Stimulated activated CD4-positive, alpha-beta T cell treated with anti-CD3 and anti-CD28 coated beads, Interleukin-1b, Interleukin-23, amount 100 ng/mL, for 4 hours (primary cell): ENCODE results near the gene MGAT3.
"Not testable (repeated sequence)": the region's sequence is repeated elsewhere in the genome, so short reads cannot be mapped to it uniquely, and the experiment has no call there.

Experiments used
- DNase-seq, 2 donors: peaks; one replicate each; pipeline ENCODE4 v3.0.0-alpha.2; 2020; ENCODE audit warnings: low read depth in 2 of 2

The MGAT3 gene

GRCh38 chr22:39490135-39490798 is 33.5 kb downstream of the MGAT3 start:
- peak; percentile 60 to 62 for DNase-seq

GRCh38 chr22:39490966-39491680 is 34.3 kb downstream of the MGAT3 start:
- no peak for DNase-seq

GRCh38 chr22:39491696-39492095 is 34.9 kb downstream of the MGAT3 start:
- DNase-seq: no peak

GRCh38 chr22:39492186-39492585 is 35.4 kb downstream of the MGAT3 start:
- no peak for DNase-seq

GRCh38 chr22:39493759-39494158 is 36.9 kb downstream of the MGAT3 start:
- DNase-seq: no peak

- DNase-seq: no peak
These were observed 37.8 kb downstream of the MGAT3 start for GRCh38 chr22:39494471-39495120.

- peak in 1 of 2 donors; percentile 52 for DNase-seq
These were observed 39.5 kb downstream of the MGAT3 start for GRCh38 chr22:39496131-39496838.

GRCh38 chr22:39497429-39497828 is 40.6 kb downstream of the MGAT3 start:
- DNase-seq: no peak

- no peak for DNase-seq
These were observed 41.6 kb downstream of the MGAT3 start for GRCh38 chr22:39498368-39498767.

- DNase-seq: no peak
These were observed 42.0 kb downstream of the MGAT3 start for GRCh38 chr22:39498802-39499201.

- no peak for DNase-seq
These were observed 43.3 kb downstream of the MGAT3 start for GRCh38 chr22:39500101-39500500.

GRCh38 chr22:39501644-39502108 is 44.9 kb downstream of the MGAT3 start:
- no peak for DNase-seq

- DNase-seq: peak; percentile 86 to 91
These were observed 45.4 kb downstream of the MGAT3 start, which contains the start of gene MIEF1 for GRCh38 chr22:39502109-39502788. TSS of gene MIEF1 (plus strand) at chr22:39502290. CDS start at chr22:39511295, 9,005 bp downstream.

- DNase-seq: no peak
These were observed 46.1 kb downstream of the MGAT3 start for GRCh38 chr22:39502789-39503409.

GRCh38 chr22:39503630-39504029 is 46.8 kb downstream of the MGAT3 start:
- no peak for DNase-seq

GRCh38 chr22:39504071-39504470 is 47.3 kb downstream of the MGAT3 start:
- DNase-seq: no peak

GRCh38 chr22:39507021-39507420 is 50.2 kb downstream of the MGAT3 start:
- not testable (repeated sequence) for DNase-seq

- no peak for DNase-seq
These were observed 51.6 kb downstream of the MGAT3 start for GRCh38 chr22:39508393-39508792.

GRCh38 chr22:39510529-39511149 is 53.8 kb downstream of the MGAT3 start:
- DNase-seq: no peak

GRCh38 chr22:39511226-39511625 is 54.4 kb downstream of the MGAT3 start:
- DNase-seq: no peak
